Endothelial cell of umbilical vein (primary cell): Measurements from ENCODE around the gene RER1. TPM values are rescaled to one million over a fixed set of nuclear protein-coding genes. Genes with fewer than 3 reads are reported as not detected.

Experiments used
- BruUV-seq: library from RNA; stranded (reverse); fragments of 400-500 nt; replicated peaks from 2 replicates; lab custom pipeline; 2021; lab: Mats Ljungman, UMichigan
- CTCF ChIA-PET: fragments of 300-600, 350-600 bp; sonication (Branson Sonifier 250); formaldehyde crosslinking; loops from one replicate; lab custom pipeline; 2021; ENCODE audit warnings: antibody characterized with exemption, inconsistent platforms; lab: Charles Lee
- POLR2A ChIA-PET: fragments of 300-600, 350-600 bp; sonication (Branson Sonifier 250); formaldehyde crosslinking; loops from one replicate; lab custom pipeline; 2021; ENCODE audit warnings: antibody characterized with exemption, inconsistent platforms; lab: Charles Lee
- DNase-seq: peaks from one replicate; pipeline ENCODE4 v3.0.0-alpha.2; 2011; ENCODE audit warnings: low read depth, low spot score
- FAIRE-seq: peaks from 2 replicates; lab custom pipeline; 2011; peaks lifted over from hg19 to GRCh38; lab: Jason Lieb, UNC
- H2AFZ ChIP-seq: 2 replicates; pipeline ENCODE4 v1.6.0; 2012; ENCODE audit warnings: low read depth, low read length, control low read depth, inconsistent platforms
- H3K27ac ChIP-seq: 2 replicates; pipeline ENCODE4 v1.5.1; 2011; ENCODE audit warnings: low read depth, mild to moderate bottlenecking, control low read depth, low read length, moderate library complexity; ENCODE audit not compliant: insufficient read depth
- H3K27me3 ChIP-seq, 2 experiments: 2 replicates each; pipeline versions ENCODE4 v1.6.0 to v1.6.1; 2011; ENCODE audit warnings: low read length in 2 of 2, mixed read lengths in 1 of 2; ENCODE audit not compliant: control insufficient read depth in 2 of 2, insufficient read depth in 2 of 2
- H3K36me3 ChIP-seq, 2 experiments: 2 replicates in 1 of 2; 3 replicates in 1 of 2; pipeline ENCODE4 v1.5.1; 2011; ENCODE audit warnings: low read length in 2 of 2, mild to moderate bottlenecking in 1 of 2, moderate library complexity in 1 of 2; ENCODE audit not compliant: control insufficient read depth in 2 of 2, insufficient read depth in 2 of 2; ENCODE audit errors: extremely low read depth in 1 of 2
- H3K4me1 ChIP-seq: 3 replicates; pipeline ENCODE4 v1.5.1; 2011; ENCODE audit warnings: mild to moderate bottlenecking, low read length; ENCODE audit not compliant: control insufficient read depth, insufficient read depth; ENCODE audit errors: extremely low read depth
- H3K4me2 ChIP-seq: 2 replicates; pipeline ENCODE4 v1.6.1; 2011; ENCODE audit warnings: low read length, control low read depth, mixed read lengths; ENCODE audit not compliant: insufficient read depth
- H3K4me3 ChIP-seq, 3 experiments: fragments of 200-600 bp in 1 of 3; sonication (generic), shearing (Covaris generic) in 1 of 3; replicated peaks in 1 of 3; 2 replicates each; pipeline ENCODE4 v1.5.1; 2011 to 2016; ENCODE audit warnings: control low read depth in 3 of 3, low read length in 3 of 3, mild to moderate bottlenecking in 2 of 3, inconsistent platforms in 1 of 3, low read depth in 1 of 3, moderate library complexity in 1 of 3; ENCODE audit not compliant: insufficient read depth in 1 of 3
- H3K79me2 ChIP-seq: 2 replicates; pipeline ENCODE4 v1.6.0; 2012; ENCODE audit warnings: low read length, inconsistent platforms; ENCODE audit not compliant: control insufficient read depth, insufficient read depth
- H3K9ac ChIP-seq: replicated peaks from 2 replicates; pipeline ENCODE3; 2011; ENCODE audit warnings: low read length, control low read depth; ENCODE audit not compliant: insufficient read depth; ENCODE audit errors: extremely low read depth
- H3K9me1 ChIP-seq: replicated peaks from 3 replicates; pipeline ENCODE4 v1.6.0; 2011; ENCODE audit warnings: mild to moderate bottlenecking, low read length; ENCODE audit not compliant: control insufficient read depth, insufficient read depth; ENCODE audit errors: extremely low read depth
- H3K9me3 ChIP-seq: replicated peaks from 2 replicates; pipeline ENCODE4 v1.5.1; 2012; ENCODE audit warnings: low read length, inconsistent platforms; ENCODE audit not compliant: control insufficient read depth, insufficient read depth
- H4K20me1 ChIP-seq: replicated peaks from 2 replicates; pipeline ENCODE3; 2011; ENCODE audit warnings: mild to moderate bottlenecking, low read length; ENCODE audit not compliant: control insufficient read depth, insufficient read depth; ENCODE audit errors: extremely low read depth
- CTCF ChIP-seq, 2 donors: IDR thresholded peaks; 1 replicate in 1 of 2; 2 replicates in 1 of 2; pipeline ENCODE4 v1.5.1; 2011; ENCODE audit warnings: low read length in 2 of 2, mild to moderate bottlenecking in 2 of 2, moderate library complexity in 2 of 2, control low read depth in 1 of 2, inconsistent platforms in 1 of 2, low read depth in 1 of 2; ENCODE audit not compliant: insufficient read depth in 1 of 2; ENCODE audit errors: extremely low read depth in 1 of 2
- EZH2 ChIP-seq: IDR thresholded peaks from 2 replicates; pipeline ENCODE4 v1.6.1; 2012; ENCODE audit warnings: borderline replicate concordance, low read depth, mild to moderate bottlenecking, moderate library complexity, low read length, inconsistent platforms; ENCODE audit not compliant: severe bottlenecking
- FOS ChIP-seq: IDR thresholded peaks from 2 replicates; pipeline ENCODE4 v1.6.1; 2011; ENCODE audit warnings: mild to moderate bottlenecking, low read length, moderate library complexity, borderline replicate concordance; ENCODE audit not compliant: insufficient read depth
- GATA2 ChIP-seq: IDR thresholded peaks from 2 replicates; pipeline ENCODE4 v1.7.0; 2011; ENCODE audit warnings: low read depth, mild to moderate bottlenecking, moderate library complexity, mixed read lengths, low read length; ENCODE audit not compliant: insufficient read length, insufficient read depth
- JUN ChIP-seq: IDR thresholded peaks from 2 replicates; pipeline ENCODE4 v1.6.1; 2011; ENCODE audit warnings: borderline replicate concordance, low read depth; ENCODE audit not compliant: insufficient read length, insufficient read depth
- MAX ChIP-seq: IDR thresholded peaks from 2 replicates; pipeline ENCODE4 v1.6.1; 2011; ENCODE audit not compliant: insufficient read depth, insufficient read length
- MYC ChIP-seq: IDR thresholded peaks from one replicate; pipeline ENCODE4 v1.6.1; 2011; ENCODE audit warnings: mild to moderate bottlenecking, low read depth, low read length
- POLR2A ChIP-seq: IDR thresholded peaks from 2 replicates; pipeline ENCODE4 v1.6.1; 2012; ENCODE audit warnings: low read depth, mild to moderate bottlenecking, control low read depth, low read length
- POLR2AphosphoS5 ChIP-seq: IDR thresholded peaks from 2 replicates; pipeline ENCODE4 v1.6.1; 2012; ENCODE audit warnings: low read depth, mild to moderate bottlenecking, control low read depth, low read length, moderate library complexity; ENCODE audit not compliant: insufficient read depth
- dilution Hi-C: fragments of 300-500 bp; cut with MboI; formaldehyde crosslinking; loops from one replicate; pipeline ENCODE4 v1.15.0; 2019; ENCODE audit warnings: low sequenced_read_pairs; ENCODE audit not compliant: extremely low pct_ligation_motif_present
- intact Hi-C: fragments of 100-400 bp; cut with micrococcal nuclease; formaldehyde crosslinking; loops from one replicate; pipeline ENCODE4 v1.10.0; 2022
- polyA plus RNA-seq, 4 experiments: library from polyadenylated mRNA; depleted of rRNA in 3 of 4; stranded (reverse) in 3 of 4; unstranded in 1 of 4; fragments of >200 nt; gene quantifications; 2 replicates each; pipeline versions ENCODE4 v1.2.1 to v1.2.3, GENCODE V29; 2011 to 2012; ENCODE audit warnings: missing spikeins in 1 of 4
- total RNA-seq: library from RNA; stranded (reverse); gene quantifications from 2 replicates; pipeline ENCODE4 v1.2.3, GENCODE V29; 2021

The RER1 gene
- total and polyA plus RNA-seq, 2 donors (not counting 3 experiments of a cell fraction or from before 2014, with no cell fraction given) = 179 to 292 TPM

- H3K4me2 ChIP-seq = no peak overlapping the region
- no peak overlapping the region for H3K4me3 ChIP-seq
- DNase-seq (no peak), FAIRE-seq (no peak)
- ChIA-PET POLR2A (no interaction called here), CTCF (interaction anchor here (1.1 to 3.4 kb wide), 4 partner anchors 11 to 173 kb away, joined by 3 to 15 read pairs (median 4); partner anchors contain the start of gene FAAP20)
- no peaks in the 10 kb centered on the region for H3K9me1 ChIP-seq
- dilution Hi-C loops (no loop called here), intact Hi-C loops (no loop called here)
- no peaks in the 10 kb centered on the region for H3K79me2 ChIP-seq
- no peaks in the 10 kb centered on the region for H3K4me1 ChIP-seq
- no peaks in the 10 kb centered on the region for H4K20me1 ChIP-seq
- no peak overlapping the region for H3K9ac ChIP-seq
- H3K27ac ChIP-seq = no peak overlapping the region
- H3K36me3 ChIP-seq = no peaks in the 10 kb centered on the region
- no TSS peak for BruUV-seq
- no peak overlapping the region for H2AFZ ChIP-seq
- no peaks in the 10 kb centered on the region for H3K27me3 ChIP-seq
- no peaks in the 10 kb centered on the region for H3K9me3 ChIP-seq
- TF ChIP-seq EZH2 = no peak
- TF ChIP-seq POLR2A = no peak
- no peak for TF ChIP-seq MYC
- no peak for TF ChIP-seq POLR2AphosphoS5
- TF ChIP-seq CTCF (IDR thresholded peaks at IDR 0.05; ENCODE audit: extremely low read depth in 1 of 2, insufficient read depth in 1 of 2, low read depth in 1 of 2, low read length in 2 of 2) = no peak
- TF ChIP-seq FOS = no peak
- no peak for TF ChIP-seq MAX
- TF ChIP-seq GATA2 = no peak
- no peak for TF ChIP-seq JUN
These were observed 23.4 kb upstream of the RER1 start for GRCh38 chr1:2368053-2368744.
